Nephron (organoid): ENCODE data around the gene CDK11A.
"Not testable (repeated sequence)": the region's sequence is repeated elsewhere in the genome, so short reads cannot be mapped to it uniquely, and the experiment has no call there.

Experiments
- H3K27ac Mint-ChIP-seq, 3 experiments: 2 replicates each; pipeline ENCODE4 v1.8.0; 2020; ENCODE audit warnings: mixed read lengths in 3 of 3, mild to moderate bottlenecking in 2 of 3, moderate library complexity in 1 of 3
- H3K27me3 Mint-ChIP-seq: 2 replicates; pipeline ENCODE4 v1.8.0; 2021; ENCODE audit warnings: low read depth, mild to moderate bottlenecking, moderate library complexity, mixed read lengths
- H3K36me3 Mint-ChIP-seq: 2 replicates; pipeline ENCODE4 v1.8.0; 2020; ENCODE audit warnings: low read depth, mixed read lengths
- H3K4me1 Mint-ChIP-seq: 2 replicates; pipeline ENCODE4 v1.8.0; 2020; ENCODE audit warnings: mixed read lengths
- H3K4me3 Mint-ChIP-seq, 3 experiments: 2 replicates each; pipeline ENCODE4 v1.8.0; 2020; ENCODE audit warnings: mild to moderate bottlenecking in 3 of 3, mixed read lengths in 3 of 3, moderate library complexity in 2 of 3
- H3K9me3 Mint-ChIP-seq: 2 replicates; pipeline ENCODE4 v1.8.0; 2020; ENCODE audit warnings: mixed read lengths
- CTCF ChIP-seq, 3 experiments: fragments of 200-600 bp; sonication (generic); IDR thresholded peaks; one replicate each; pipeline ENCODE4 v1.5.0; 2021; ENCODE audit warnings: antibody characterized with exemption in 3 of 3; ENCODE audit not compliant: unreplicated experiment in 3 of 3

CDK11A gene

DNA sequence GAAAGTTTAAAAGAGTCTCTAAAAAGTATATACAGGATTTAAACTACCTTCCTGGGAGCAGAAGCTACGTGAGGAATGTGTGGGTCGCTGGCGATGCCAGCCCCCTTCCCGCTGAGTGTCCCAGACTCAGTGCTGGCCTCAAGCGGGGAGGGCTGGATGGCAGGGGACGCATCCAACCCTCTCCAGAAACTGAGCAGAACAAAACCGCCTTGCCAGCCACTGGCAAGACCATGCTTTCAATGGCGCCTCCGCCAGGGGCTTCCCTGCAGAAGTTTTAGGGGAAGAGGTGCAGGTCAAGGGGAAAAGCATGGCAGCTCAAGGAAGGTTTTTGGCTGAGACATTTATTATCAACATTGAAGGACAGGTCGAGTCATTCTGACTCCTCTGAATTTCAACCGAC is 28.0 kb upstream of the CDK11A start:
- H3K36me3 Mint-ChIP-seq: peaks cover 16% of the 10 kb centered on the region
- no peaks in the 10 kb centered on the region for H3K27me3 Mint-ChIP-seq
- no peak for TF ChIP-seq CTCF (IDR thresholded peaks at IDR 0.05; ENCODE audit: unreplicated experiment in 3 of 3)
- H3K4me3 Mint-ChIP-seq: no peak overlapping the region
- no peak overlapping the region for H3K27ac Mint-ChIP-seq
- H3K9me3 Mint-ChIP-seq: no peaks in the 10 kb centered on the region
- peaks cover 5% of the 10 kb centered on the region for H3K4me1 Mint-ChIP-seq

GRCh38 chr1:1749941-1750340 is 25.8 kb upstream of the CDK11A start:
- not testable (repeated sequence) for H3K27ac Mint-ChIP-seq, H3K36me3 Mint-ChIP-seq, H3K4me1 Mint-ChIP-seq, H3K4me3 Mint-ChIP-seq, H3K27me3 Mint-ChIP-seq, H3K9me3 Mint-ChIP-seq

GRCh38 chr1:1748686-1749321 is 24.6 kb upstream of the CDK11A start:
- no peak for TF ChIP-seq CTCF (IDR thresholded peaks at IDR 0.05; ENCODE audit: unreplicated experiment in 3 of 3)
- peaks cover 5% of the 10 kb centered on the region for H3K4me1 Mint-ChIP-seq
- H3K36me3 Mint-ChIP-seq: peaks cover 4% of the 10 kb centered on the region
- peak overlapping the region; percentile 19 to 77 (median 53) for H3K27ac Mint-ChIP-seq
- H3K4me3 Mint-ChIP-seq: peak overlapping the region; percentile 54 to 71 (median 56)
- H3K27me3 Mint-ChIP-seq: no peaks in the 10 kb centered on the region
- H3K9me3 Mint-ChIP-seq: no peaks in the 10 kb centered on the region

- not testable (repeated sequence) for H3K27me3 Mint-ChIP-seq, H3K27ac Mint-ChIP-seq, H3K36me3 Mint-ChIP-seq, H3K9me3 Mint-ChIP-seq, H3K4me1 Mint-ChIP-seq
- peak overlapping the region in 1 of 3 experiments; percentile 81 for H3K4me3 Mint-ChIP-seq
Observed at GRCh38 chr1:1746566-1746909, 22.4 kb upstream of the CDK11A start.

DNA sequence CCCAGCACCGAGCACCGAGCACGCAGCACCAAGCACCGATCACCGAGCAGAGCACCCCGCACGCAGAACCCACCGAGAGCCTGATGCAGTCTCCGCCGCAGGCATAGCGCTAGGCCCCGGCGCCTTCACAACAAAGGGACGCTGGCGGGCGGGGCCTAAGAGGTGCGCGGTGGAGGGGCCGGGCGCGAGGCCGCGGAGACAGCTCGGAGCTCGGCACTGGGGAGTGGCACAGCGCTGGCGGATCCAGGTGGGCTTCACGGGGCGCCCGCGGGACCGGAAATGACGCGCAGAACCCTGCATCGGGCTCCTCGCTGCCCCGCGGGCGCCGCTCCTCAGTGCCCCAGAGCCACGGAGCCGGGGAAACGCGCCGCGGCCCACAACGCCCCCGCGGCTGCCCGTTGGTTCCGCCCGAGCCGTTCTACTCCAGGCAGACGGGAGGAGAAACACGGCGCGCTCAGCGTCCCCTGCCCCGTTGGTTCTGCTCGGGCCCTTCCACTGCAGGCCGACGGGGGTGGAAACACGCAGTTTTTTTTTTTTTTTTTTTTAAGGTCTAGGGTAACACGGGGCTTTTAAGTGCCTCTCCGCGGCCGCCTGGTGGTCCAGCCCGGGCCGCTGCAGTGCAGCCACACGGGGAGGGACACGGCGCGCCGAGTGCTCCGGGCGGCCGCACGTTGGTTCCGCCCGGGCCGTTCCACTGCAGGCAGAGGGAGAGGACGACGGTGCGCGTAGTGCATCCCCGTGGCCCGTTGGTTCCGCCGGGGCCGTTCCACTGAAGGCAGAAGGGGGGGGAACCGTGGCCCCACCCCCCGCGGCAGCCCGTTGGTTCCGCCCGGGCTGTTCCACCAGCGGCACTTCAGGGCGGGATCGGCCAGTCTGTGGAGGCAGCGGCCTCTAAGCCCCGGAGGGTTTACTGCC is 21.8 kb upstream of the CDK11A start:
- H3K9me3 Mint-ChIP-seq, H3K27me3 Mint-ChIP-seq, H3K4me1 Mint-ChIP-seq, H3K36me3 Mint-ChIP-seq: not testable (repeated sequence)
- Mint-ChIP-seq H3K27ac (peak overlapping the region in 2 of 3 experiments; percentile 90 to 97), H3K4me3 (peak overlapping the region; percentile 77 to 81 (median 79))

DNA sequence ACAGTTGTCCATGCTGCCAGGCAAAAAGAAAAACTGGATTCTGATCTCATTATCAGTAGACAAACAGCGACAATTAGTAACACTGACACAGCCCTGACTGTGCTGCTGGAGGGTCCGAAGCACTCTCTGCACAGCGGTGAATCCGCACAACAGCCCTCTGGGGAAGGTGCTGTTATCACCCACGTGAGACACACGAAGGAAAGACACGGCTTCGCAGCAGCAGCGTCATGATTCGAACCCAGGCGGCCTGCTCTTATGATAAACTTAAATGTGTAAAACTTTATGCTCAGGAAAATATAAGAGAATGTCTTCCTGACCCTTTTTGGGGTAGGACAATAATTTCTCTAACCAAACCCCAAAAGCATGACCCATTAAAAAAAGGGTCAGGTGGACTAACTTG is 18.4 kb upstream of the CDK11A start:
- H3K4me3 Mint-ChIP-seq: peak overlapping the region; percentile 52 to 86 (median 74)
- H3K36me3 Mint-ChIP-seq, H3K27ac Mint-ChIP-seq, H3K4me1 Mint-ChIP-seq, H3K9me3 Mint-ChIP-seq, H3K27me3 Mint-ChIP-seq: not testable (repeated sequence)

DNA sequence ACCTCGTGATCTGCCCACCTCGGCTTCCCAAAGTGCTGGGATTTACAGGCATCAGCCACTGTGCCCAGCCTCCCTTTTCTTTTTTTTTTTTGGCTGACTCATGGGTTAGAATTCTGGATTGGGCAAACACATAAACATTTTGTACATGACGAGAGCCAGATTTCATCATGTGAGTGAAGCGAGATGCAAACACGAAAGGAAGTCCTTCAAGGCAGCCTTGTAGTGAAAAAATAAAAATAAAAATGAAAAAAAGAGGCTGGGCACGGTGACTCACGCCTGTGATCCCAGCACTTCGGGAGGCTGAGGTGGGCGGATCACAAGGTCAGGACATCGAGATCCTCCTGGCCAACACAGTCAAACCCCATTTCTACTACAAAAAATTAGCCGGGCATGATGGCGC is 16.9 kb upstream of the CDK11A start:
- H3K27ac Mint-ChIP-seq, H3K4me3 Mint-ChIP-seq, H3K4me1 Mint-ChIP-seq, H3K36me3 Mint-ChIP-seq, H3K9me3 Mint-ChIP-seq, H3K27me3 Mint-ChIP-seq: not testable (repeated sequence)

- peaks cover 24% of the 10 kb centered on the region for H3K36me3 Mint-ChIP-seq
- not testable (repeated sequence) for H3K27ac Mint-ChIP-seq, H3K9me3 Mint-ChIP-seq, H3K4me1 Mint-ChIP-seq, H3K4me3 Mint-ChIP-seq, H3K27me3 Mint-ChIP-seq
Observed at GRCh38 chr1:1738799-1739337, 14.7 kb upstream of the CDK11A start.

GRCh38 chr1:1737675-1738590 is 13.8 kb upstream of the CDK11A start:
- not testable (repeated sequence) for H3K27ac Mint-ChIP-seq, H3K27me3 Mint-ChIP-seq, H3K4me1 Mint-ChIP-seq, H3K9me3 Mint-ChIP-seq, H3K4me3 Mint-ChIP-seq
- H3K36me3 Mint-ChIP-seq: peaks cover 23% of the 10 kb centered on the region
